Measurements from ENCODE around the gene UBXN2A.
"Not testable (repeated sequence)": the region's sequence is repeated elsewhere in the genome, so short reads cannot be mapped to it uniquely, and the experiment has no call there.

Gene UBXN2A

GRCh38 chr2:24015562-24016375 lies 75.5 kb downstream of the UBXN2A start:
- no peak for DNase-seq

- no peak for DNase-seq
Observed at GRCh38 chr2:24016376-24016761, 76.1 kb downstream of the UBXN2A start.

- no peak for DNase-seq
Observed at GRCh38 chr2:24016853-24017703, 76.8 kb downstream of the UBXN2A start.

- DNase-seq, result no peak
Observed at GRCh38 chr2:24017711-24018110, 77.4 kb downstream of the UBXN2A start.

- no peak for DNase-seq
Observed at GRCh38 chr2:24018241-24018640, 78.0 kb downstream of the UBXN2A start.

- DNase-seq, result no peak
Observed at GRCh38 chr2:24019729-24020128, 79.5 kb downstream of the UBXN2A start.

GRCh38 chr2:24020244-24020643 lies 80.0 kb downstream of the UBXN2A start:
- no peak for DNase-seq

- DNase-seq, result no peak
Observed at GRCh38 chr2:24021122-24021998, 81.1 kb downstream of the UBXN2A start.

GRCh38 chr2:24022324-24022974 lies 82.2 kb downstream of the UBXN2A start:
- no peak for DNase-seq

GRCh38 chr2:24022975-24023575 lies 82.8 kb downstream of the UBXN2A start:
- no peak for DNase-seq

- no peak for DNase-seq
Observed at GRCh38 chr2:24024018-24024417, 83.8 kb downstream of the UBXN2A start.

GRCh38 chr2:24024996-24025663 lies 84.9 kb downstream of the UBXN2A start:
- DNase-seq, result no peak

- no peak for DNase-seq
Observed at GRCh38 chr2:24026233-24026632, 86.0 kb downstream of the UBXN2A start.

- DNase-seq, result no peak
Observed at GRCh38 chr2:24038786-24039499, 98.7 kb downstream of the UBXN2A start.

- no peak for DNase-seq
Observed at GRCh38 chr2:24040511-24040910, 100.2 kb downstream of the UBXN2A start.

- not testable (repeated sequence) for DNase-seq
Observed at GRCh38 chr2:24043133-24043532, 102.9 kb downstream of the UBXN2A start.

- no peak for DNase-seq
Observed at GRCh38 chr2:24045511-24046508, 105.5 kb downstream of the UBXN2A start.

GRCh38 chr2:24046599-24046929 lies 106.3 kb downstream of the UBXN2A start:
- DNase-seq, result no peak

- DNase-seq, result peak; percentile 94
Observed at GRCh38 chr2:24046930-24047702, 106.9 kb downstream of the UBXN2A start, which contains the start of gene WDCP. TSS of gene WDCP (minus strand) at chr2:24047391. CDS start at chr2:24039494, 7,897 bp downstream.

All from NK-92 treated with Interleukin-12 subunit alpha and Interleukin-12 subunit beta, amount 100 ng/mL, for 24 hours (cell line).